GM12891 (cell line): ENCODE results near the gene TJAP1.

ENCODE experiments used
- DNase-seq: peaks from one replicate; pipeline ENCODE4 v3.0.0; 2011; ENCODE audit warnings: low spot score; ENCODE audit not compliant: insufficient read length
- FAIRE-seq: peaks from 2 replicates; lab custom pipeline; 2011; peaks lifted over from hg19 to GRCh38; lab: Jason Lieb, UNC
- PAX5 ChIP-seq: IDR thresholded peaks from 2 replicates; pipeline ENCODE4 v1.6.1; 2011; ENCODE audit warnings: low read length, moderate library complexity, mild to moderate bottlenecking; ENCODE audit not compliant: insufficient read depth, severe bottlenecking
- POLR2A ChIP-seq: IDR thresholded peaks from 2 replicates; pipeline ENCODE4 v1.6.1; 2011; ENCODE audit warnings: low read depth, low read length, control low read depth
- POLR2AphosphoS5 ChIP-seq: IDR thresholded peaks from 2 replicates; pipeline ENCODE4 v1.6.1; 2011; ENCODE audit warnings: low read depth, low read length, control low read depth
- POU2F2 ChIP-seq: IDR thresholded peaks from 2 replicates; pipeline ENCODE4 v1.6.1; 2011; ENCODE audit warnings: low read depth, mild to moderate bottlenecking, control low read depth, low read length, moderate library complexity
- SPI1 ChIP-seq: IDR thresholded peaks from 2 replicates; pipeline ENCODE4 v1.6.1; 2011; ENCODE audit warnings: low read depth, low read length, control low read depth
- TAF1 ChIP-seq: IDR thresholded peaks from 2 replicates; pipeline ENCODE4 v1.6.1; 2011; ENCODE audit warnings: low read depth, low read length, control low read depth

Gene TJAP1

GRCh38 chr6:43499028-43499815 is 21.9 kb downstream of the TJAP1 start:
- no peak for TF ChIP-seq TAF1
- FAIRE-seq, result no peak
- DNase-seq, result no peak

DNA sequence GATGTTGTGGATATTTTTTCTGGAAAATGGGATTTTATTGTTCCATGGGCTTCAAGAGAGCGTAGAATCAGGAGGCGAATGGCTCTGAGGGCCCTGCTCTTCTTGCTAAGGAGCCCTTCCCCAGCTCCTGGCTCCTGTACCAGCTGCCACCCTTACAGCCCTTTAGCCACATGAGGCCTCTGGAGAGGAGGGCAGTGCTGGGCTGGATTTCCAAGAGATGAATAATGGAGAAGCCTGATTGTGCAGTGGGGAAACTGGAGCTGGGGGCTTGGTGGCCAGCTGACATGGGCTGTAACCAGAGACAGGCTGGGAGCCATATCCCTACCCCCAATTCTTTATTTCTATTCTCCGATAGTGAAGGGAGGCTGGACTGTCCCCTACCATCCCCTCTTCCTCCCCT is 23.6 kb downstream of the TJAP1 start:
- no peak for FAIRE-seq
- TF ChIP-seq POU2F2 (no peak), PAX5 (no peak), POLR2A (no peak), POLR2AphosphoS5 (no peak), SPI1 (no peak), TAF1 (no peak)
- DNase-seq, result no peak

GRCh38 chr6:43502666-43503065 is 25.3 kb downstream of the TJAP1 start:
- TF ChIP-seq SPI1 (no peak), TAF1 (no peak), PAX5 (no peak), POLR2AphosphoS5 (no peak), POU2F2 (no peak), POLR2A (no peak)
- FAIRE-seq (no peak), DNase-seq (no peak)

- TF ChIP-seq TAF1 (no peak), POLR2AphosphoS5 (no peak), POU2F2 (no peak), POLR2A (no peak), PAX5 (no peak), SPI1 (no peak)
- FAIRE-seq, result no peak
- DNase-seq, result no peak
Measured at GRCh38 chr6:43503443-43503842, 26.1 kb downstream of the TJAP1 start.

- DNase-seq (no peak), FAIRE-seq (no peak)
- TF ChIP-seq PAX5 (no peak), SPI1 (no peak), POU2F2 (no peak), POLR2A (no peak), POLR2AphosphoS5 (no peak), TAF1 (no peak)
Measured at GRCh38 chr6:43504756-43505593, 27.6 kb downstream of the TJAP1 start.

DNA sequence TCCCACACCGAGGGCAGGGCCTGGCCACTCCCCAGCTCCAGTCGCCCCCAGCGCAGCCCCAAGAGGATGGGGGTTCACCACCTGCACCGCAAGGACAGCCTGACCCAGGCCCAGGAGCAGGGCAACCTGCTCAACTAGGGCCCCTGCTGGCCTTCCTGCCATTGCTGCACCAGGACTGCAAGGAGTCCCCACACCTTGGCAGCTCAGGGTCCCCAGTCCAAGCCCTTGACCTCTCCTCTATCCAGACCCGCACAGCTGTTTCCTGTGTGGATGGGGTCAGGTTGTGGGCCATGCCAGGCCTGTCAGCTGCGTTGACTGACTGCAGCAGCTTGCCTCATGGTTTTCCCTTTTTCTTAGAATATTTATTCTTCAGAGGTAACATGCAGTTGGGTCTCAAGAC is 28.3 kb downstream of the TJAP1 start:
- TF ChIP-seq PAX5, result no peak
- no peak for TF ChIP-seq TAF1
- no peak for TF ChIP-seq POU2F2
- no peak for TF ChIP-seq POLR2A
- no peak for TF ChIP-seq POLR2AphosphoS5
- TF ChIP-seq SPI1, result no peak
- no peak for DNase-seq
- no peak for FAIRE-seq

GRCh38 chr6:43506171-43506570 is 28.8 kb downstream of the TJAP1 start:
- no peak for TF ChIP-seq SPI1
- no peak for TF ChIP-seq POLR2A
- no peak for TF ChIP-seq POLR2AphosphoS5
- TF ChIP-seq PAX5, result no peak
- DNase-seq (no peak), FAIRE-seq (no peak)

- peak; percentile 96 for FAIRE-seq
- DNase-seq, result peak; percentile 82
- TF ChIP-seq POLR2AphosphoS5 (no peak), POLR2A (no peak), SPI1 (no peak), POU2F2 (no peak)
Measured at GRCh38 chr6:43506667-43507471, 29.5 kb downstream of the TJAP1 start.

- TF ChIP-seq PAX5 (no peak), POLR2AphosphoS5 (no peak), POU2F2 (no peak), POLR2A (no peak), TAF1 (no peak), SPI1 (no peak)
- DNase-seq (no peak), FAIRE-seq (no peak)
Measured at GRCh38 chr6:43508481-43509141, 31.2 kb downstream of the TJAP1 start.
